ENCODE results near the gene TUBGCP2.

- TF ChIP-seq POLR2A (IDR thresholded peaks at IDR 0.05) (no peak), CTCF (IDR thresholded peaks at IDR 0.05) (no peak)
Measured at GRCh38 chr10:133310789-133311188, 2.1 kb upstream of the TUBGCP2 start.

Data from ovary (tissue), 3 donors.